Chondrocyte (in vitro differentiated cells): ENCODE data around the gene SLC35A4. TPM values are rescaled to one million over a fixed set of nuclear protein-coding genes. Genes with fewer than 3 reads are reported as not detected.
"Not testable (repeated sequence)": the region's sequence is repeated elsewhere in the genome, so short reads cannot be mapped to it uniquely, and the experiment has no call there.

Experiments
- DNase-seq: peaks from one replicate; pipeline ENCODE4 v3.0.0; 2021; ENCODE audit warnings: mixed read lengths, low spot score
- H3K27ac Mint-ChIP-seq: one replicate; pipeline ENCODE4 v1.8.0; 2021; ENCODE audit warnings: mild to moderate bottlenecking, moderate library complexity, mixed read lengths; ENCODE audit not compliant: unreplicated experiment
- H3K27me3 Mint-ChIP-seq: 2 replicates; pipeline ENCODE4 v1.8.0; 2021; ENCODE audit warnings: low read depth, mixed read lengths
- H3K36me3 Mint-ChIP-seq: 2 replicates; pipeline ENCODE4 v1.8.0; 2021; ENCODE audit warnings: low read depth, mixed read lengths
- H3K4me1 Mint-ChIP-seq: 2 replicates; pipeline ENCODE4 v1.8.0; 2021; ENCODE audit warnings: low read depth, mild to moderate bottlenecking, mixed read lengths
- H3K4me3 Mint-ChIP-seq: one replicate; pipeline ENCODE4 v1.8.0; 2021; ENCODE audit warnings: mild to moderate bottlenecking, moderate library complexity, mixed read lengths; ENCODE audit not compliant: unreplicated experiment
- H3K9me3 Mint-ChIP-seq: 2 replicates; pipeline ENCODE4 v1.8.0; 2021; ENCODE audit warnings: low read depth, mixed read lengths
- CTCF ChIP-seq: fragments of 200-600 bp; sonication (generic); IDR thresholded peaks from 2 replicates; pipeline ENCODE4 v1.5.0; 2021; ENCODE audit warnings: antibody characterized with exemption, mild to moderate bottlenecking, moderate library complexity
- total RNA-seq: library from RNA; stranded (reverse); gene quantifications from 3 replicates; pipeline ENCODE4 v1.2.1, GENCODE V29; 2021

SLC35A4 gene
- total RNA-seq, 1 donor from 2014 or later: 79.2 TPM

- Mint-ChIP-seq H3K4me3 (no peak overlapping the region), H3K4me1 (peaks cover 25% of the 10 kb centered on the region), H3K27me3 (peaks cover 2% of the 10 kb centered on the region), H3K27ac (no peak overlapping the region), H3K36me3 (no peaks in the 10 kb centered on the region), H3K9me3 (peaks cover 2% of the 10 kb centered on the region)
- no peak for DNase-seq
- no peak for TF ChIP-seq CTCF
These were observed 27.2 kb downstream of the SLC35A4 start for GRCh38 chr5:140591747-140592372.

- DNase-seq, H3K27me3 Mint-ChIP-seq, H3K27ac Mint-ChIP-seq, H3K9me3 Mint-ChIP-seq, H3K4me3 Mint-ChIP-seq, H3K36me3 Mint-ChIP-seq: not testable (repeated sequence)
- peaks cover 25% of the 10 kb centered on the region for H3K4me1 Mint-ChIP-seq
These were observed 28.4 kb downstream of the SLC35A4 start for GRCh38 chr5:140593070-140593469.

- DNase-seq: no peak
- H3K9me3 Mint-ChIP-seq: no peaks in the 10 kb centered on the region
- H3K36me3 Mint-ChIP-seq: no peaks in the 10 kb centered on the region
- TF ChIP-seq CTCF: no peak
- H3K27me3 Mint-ChIP-seq: peaks cover 7% of the 10 kb centered on the region
- H3K4me3 Mint-ChIP-seq: no peak overlapping the region
- H3K4me1 Mint-ChIP-seq: peaks cover 15% of the 10 kb centered on the region
- H3K27ac Mint-ChIP-seq: no peak overlapping the region
These were observed 29.5 kb downstream of the SLC35A4 start for GRCh38 chr5:140594169-140594568.

GRCh38 chr5:140595538-140596300 lies 31.1 kb downstream of the SLC35A4 start:
- no peak for DNase-seq
- Mint-ChIP-seq H3K36me3 (no peaks in the 10 kb centered on the region), H3K4me3 (no peak overlapping the region), H3K9me3 (no peaks in the 10 kb centered on the region), H3K27ac (no peak overlapping the region), H3K27me3 (peaks cover 9% of the 10 kb centered on the region), H3K4me1 (peaks cover 7% of the 10 kb centered on the region)
- no peak for TF ChIP-seq CTCF

- no peak overlapping the region for H3K27ac Mint-ChIP-seq
- no peaks in the 10 kb centered on the region for H3K36me3 Mint-ChIP-seq
These were observed 31.7 kb downstream of the SLC35A4 start for GRCh38 chr5:140596321-140596741.

More at GRCh38 chr5:140596321-140596741, 31.7 kb downstream of the SLC35A4 start:
- Mint-ChIP-seq H3K4me3 (no peak overlapping the region), H3K27me3 (peaks cover 9% of the 10 kb centered on the region), H3K9me3 (no peaks in the 10 kb centered on the region), H3K4me1 (peaks cover 7% of the 10 kb centered on the region)
- TF ChIP-seq CTCF: no peak
- DNase-seq: no peak
